Sigmoid colon (tissue), 4 donors: ENCODE results near the gene SLC12A3.

ENCODE experiments used
- CTCF ChIP-seq, 4 experiments: fragments of 450-650 bp in 3 of 4; fragments of 200-600 bp in 1 of 4; IDR thresholded peaks; one replicate each; pipeline ENCODE4 v1.5.1; 2016 to 2019; ENCODE audit warnings: antibody characterized with exemption in 4 of 4, mild to moderate bottlenecking in 3 of 4, moderate library complexity in 2 of 4
- EP300 ChIP-seq, 4 donors: sonication (generic); formaldehyde crosslinking; IDR thresholded peaks; one replicate each; pipeline ENCODE4 v1.6.1; 2017; ENCODE audit warnings: antibody characterized with exemption in 4 of 4

DNA sequence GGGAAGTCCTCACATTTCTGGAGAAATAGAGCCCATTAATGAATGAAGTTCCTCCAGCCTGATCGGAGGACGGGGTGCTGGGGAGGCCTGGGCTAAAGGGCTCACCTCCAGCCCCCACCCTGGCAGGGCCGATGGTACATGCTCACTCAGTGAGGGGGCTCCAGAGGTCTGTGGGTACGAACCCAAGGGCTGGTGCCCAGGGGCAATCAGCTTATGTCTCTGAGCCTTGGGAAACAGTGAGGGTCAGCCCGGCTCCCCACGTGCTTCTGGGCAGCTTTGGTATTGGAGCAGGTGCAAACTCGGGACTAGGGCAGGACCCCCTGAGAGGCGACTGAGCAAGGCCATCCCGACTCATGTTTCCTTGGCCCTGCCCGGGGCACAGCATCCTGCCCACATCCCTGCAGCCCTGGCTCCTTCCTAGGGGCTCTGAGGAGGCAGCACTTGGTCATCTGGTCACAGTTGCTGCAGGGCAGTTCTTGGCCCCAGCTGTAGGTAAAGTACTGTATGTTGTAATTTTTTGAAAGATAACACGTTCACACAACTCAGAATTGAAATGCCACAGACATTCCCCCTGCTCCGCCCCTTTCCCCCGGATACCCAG lies 95.8 kb downstream of the SLC12A3 start:
- TF ChIP-seq CTCF (IDR thresholded peaks at IDR 0.05) (no peak), EP300 (IDR thresholded peaks at IDR 0.05) (no peak)
